A673 (cell line): ENCODE results near the gene HACD4.

ENCODE experiments used
- CTCF ChIP-seq: fragments of 300-800, 200-600 bp; sonication (generic); conservative IDR thresholded peaks from 2 replicates; pipeline ENCODE4 v1.5.1; 2017; ENCODE audit warnings: low read depth, mild to moderate bottlenecking, antibody characterized with exemption, low read length, moderate library complexity, mixed read lengths
- EZH2 ChIP-seq: fragments of 200-600 bp; sonication (generic); IDR thresholded peaks from 2 replicates; pipeline ENCODE4 v1.6.1; 2017; ENCODE audit warnings: borderline replicate concordance, low read depth, mild to moderate bottlenecking, mixed read lengths, antibody characterized with exemption, low read length; ENCODE audit not compliant: poor library complexity, severe bottlenecking

GRCh38 chr9:20980832-20981455, 50.5 kb downstream of the HACD4 start:
- no peak for TF ChIP-seq CTCF
- no peak for TF ChIP-seq EZH2
